Keratinocyte (primary cell): ENCODE measurements around the gene IGFN1. TPM values are rescaled to one million over a fixed set of nuclear protein-coding genes. Genes with fewer than 3 reads are reported as not detected.

Source experiments
- DNase-seq: peaks from one replicate; pipeline ENCODE4 v3.0.0-alpha.2; 2011; ENCODE audit warnings: low read depth, missing footprints, low spot score
- FAIRE-seq: peaks from 2 replicates; lab custom pipeline; 2011; peaks lifted over from hg19 to GRCh38; lab: Jason Lieb, UNC
- H2AFZ ChIP-seq: 2 replicates; pipeline ENCODE4 v1.6.0; 2012; ENCODE audit warnings: low read length, control low read depth, inconsistent platforms; ENCODE audit not compliant: control insufficient read depth
- H3K27ac ChIP-seq: 2 replicates; pipeline ENCODE4 v1.5.1; 2011; ENCODE audit warnings: low read length; ENCODE audit not compliant: control insufficient read depth, insufficient read depth
- H3K27me3 ChIP-seq: 3 replicates; pipeline ENCODE4 v1.6.0; 2011; ENCODE audit warnings: low read length; ENCODE audit not compliant: control insufficient read depth, insufficient read depth; ENCODE audit errors: extremely low read depth
- H3K36me3 ChIP-seq, 2 experiments: 2 replicates in 1 of 2; 3 replicates in 1 of 2; pipeline ENCODE4 v1.5.1; 2011; ENCODE audit warnings: low read length in 2 of 2, mild to moderate bottlenecking in 1 of 2; ENCODE audit not compliant: control insufficient read depth in 2 of 2, insufficient read depth in 2 of 2; ENCODE audit errors: extremely low read depth in 1 of 2
- H3K4me1 ChIP-seq: 3 replicates; pipeline ENCODE4 v1.5.1; 2011; ENCODE audit warnings: low read length; ENCODE audit not compliant: control insufficient read depth, insufficient read depth; ENCODE audit errors: extremely low read depth
- H3K4me2 ChIP-seq: 3 replicates; pipeline ENCODE4 v1.6.0; 2011; ENCODE audit warnings: low read depth, low read length; ENCODE audit not compliant: control insufficient read depth, insufficient read depth; ENCODE audit errors: extremely low read depth
- H3K4me3 ChIP-seq, 3 experiments: fragments of 200-600 bp in 1 of 3; sonication (generic) in 1 of 3; 2 replicates in 2 of 3; 3 replicates in 1 of 3; pipeline ENCODE4 v1.5.1; 2011 to 2016; ENCODE audit warnings: low read length in 3 of 3, mild to moderate bottlenecking in 3 of 3, control low read depth in 2 of 3, inconsistent platforms in 1 of 3, low read depth in 1 of 3, mixed read lengths in 1 of 3, mixed run types in 1 of 3, moderate library complexity in 1 of 3; ENCODE audit not compliant: control insufficient read depth in 2 of 3, insufficient read depth in 2 of 3; ENCODE audit errors: extremely low read depth in 1 of 3
- H3K79me2 ChIP-seq: 2 replicates; pipeline ENCODE4 v1.6.0; 2012; ENCODE audit warnings: low read length; ENCODE audit not compliant: control insufficient read depth, insufficient read depth
- H3K9ac ChIP-seq: 3 replicates; pipeline ENCODE4 v1.6.0; 2011; ENCODE audit warnings: low read length; ENCODE audit not compliant: control insufficient read depth, insufficient read depth; ENCODE audit errors: extremely low read depth
- H3K9me1 ChIP-seq: 3 replicates; pipeline ENCODE4 v1.6.0; 2011; ENCODE audit warnings: low read length; ENCODE audit not compliant: control insufficient read depth, insufficient read depth; ENCODE audit errors: extremely low read depth
- H3K9me3 ChIP-seq: 2 replicates; pipeline ENCODE4 v1.5.1; 2012; ENCODE audit warnings: low read depth, low read length; ENCODE audit not compliant: control insufficient read depth
- H4K20me1 ChIP-seq: 3 replicates; pipeline ENCODE4 v1.6.0; 2011; ENCODE audit warnings: low read length; ENCODE audit not compliant: control insufficient read depth, insufficient read depth; ENCODE audit errors: extremely low read depth
- CTCF ChIP-seq, 3 experiments: IDR thresholded peaks in 1 of 3; conservative IDR thresholded peaks in 1 of 3; optimal IDR thresholded peaks in 1 of 3; 2 replicates in 2 of 3; 3 replicates in 1 of 3; pipeline versions ENCODE3 to v1.5.1; 2011; ENCODE audit warnings: low read length in 3 of 3, mild to moderate bottlenecking in 3 of 3, moderate library complexity in 2 of 3, control low read depth in 1 of 3, inconsistent platforms in 1 of 3; ENCODE audit not compliant: insufficient read depth in 2 of 3; ENCODE audit errors: extremely low read depth in 1 of 3
- EZH2 ChIP-seq: IDR thresholded peaks from one replicate; pipeline ENCODE4 v1.6.1; 2012; ENCODE audit warnings: inconsistent platforms, mild to moderate bottlenecking, low read length, moderate library complexity
- dilution Hi-C: fragments of 300-500 bp; cut with MboI; formaldehyde crosslinking; loops from one replicate; pipeline ENCODE4 v1.7.0; 2020; ENCODE audit warnings: low sequenced_read_pairs; ENCODE audit not compliant: extremely low pct_ligation_motif_present
- polyA plus RNA-seq, 5 experiments: library from polyadenylated mRNA; depleted of rRNA in 3 of 5; stranded (reverse) in 3 of 5; stranded (forward) in 1 of 5; unstranded in 1 of 5; fragments of >200 nt; gene quantifications; 1 replicate in 1 of 5; 2 replicates in 3 of 5; 3 replicates in 1 of 5; pipeline versions ENCODE4 v1.2.1 to v1.2.3, GENCODE V29; 2011 to 2012; ENCODE audit warnings: missing spikeins in 2 of 5, low read depth in 1 of 5, low replicate concordance in 1 of 5

IGFN1 gene
- polyA plus RNA-seq, 1 donor (not counting 4 experiments of a cell fraction or from before 2014, with no cell fraction given) = not detected

GRCh38 chr1:201253411-201253810 lies 62.8 kb downstream of the IGFN1 start:
- Histone ChIP-seq H3K27me3 (no peaks in the 10 kb centered on the region), H3K9ac (no peak overlapping the region), H3K79me2 (no peaks in the 10 kb centered on the region), H3K4me2 (no peak overlapping the region), H3K4me1 (no peaks in the 10 kb centered on the region), H3K36me3 (no peaks in the 10 kb centered on the region), H3K9me1 (no peaks in the 10 kb centered on the region), H2AFZ (no peak overlapping the region), H3K4me3 (no peak overlapping the region), H3K9me3 (no peaks in the 10 kb centered on the region), H3K27ac (no peak overlapping the region), H4K20me1 (no peaks in the 10 kb centered on the region)
- FAIRE-seq = no peak
- dilution Hi-C loops = no loop called here
- DNase-seq = no peak
- TF ChIP-seq CTCF (optimal IDR thresholded peaks at IDR 0.05 in 1 of 3, IDR thresholded peaks at IDR 0.05 in 1 of 3, conservative IDR thresholded peaks at IDR 0.05 in 1 of 3; ENCODE audit: extremely low read depth in 1 of 3, insufficient read depth in 2 of 3, low read length in 3 of 3) (no peak), EZH2 (no peak)

GRCh38 chr1:201253906-201254624 lies 63.4 kb downstream of the IGFN1 start:
- TF ChIP-seq EZH2 (no peak), CTCF (optimal IDR thresholded peaks at IDR 0.05 in 1 of 3, IDR thresholded peaks at IDR 0.05 in 1 of 3, conservative IDR thresholded peaks at IDR 0.05 in 1 of 3; ENCODE audit: extremely low read depth in 1 of 3, insufficient read depth in 2 of 3, low read length in 3 of 3) (no peak)
- Histone ChIP-seq H3K36me3 (no peaks in the 10 kb centered on the region), H3K9ac (no peak overlapping the region), H3K9me1 (no peaks in the 10 kb centered on the region), H3K79me2 (no peaks in the 10 kb centered on the region), H3K4me1 (peaks cover under 1% of the 10 kb centered on the region), H3K27me3 (no peaks in the 10 kb centered on the region), H3K4me2 (no peak overlapping the region), H3K4me3 (no peak overlapping the region), H3K27ac (no peak overlapping the region), H2AFZ (no peak overlapping the region), H4K20me1 (no peaks in the 10 kb centered on the region), H3K9me3 (no peaks in the 10 kb centered on the region)
- dilution Hi-C loops = no loop called here
- FAIRE-seq (no peak), DNase-seq (no peak)
